Stimulated activated CD4-positive, alpha-beta T cell treated with anti-CD3 and anti-CD28 coated beads, TNF-alpha, amount 100 ng/mL, for 4 hours (primary cell): Measurements from ENCODE around the gene DLG1.

Experiments
- DNase-seq, 3 experiments: peaks; one replicate each; pipeline ENCODE4 v3.0.0-alpha.2; 2020; ENCODE audit warnings: low read depth in 3 of 3

Gene DLG1

GRCh38 chr3:197317250-197317963 is 19.0 kb upstream of the DLG1 start:
- no peak for DNase-seq

GRCh38 chr3:197312431-197312830 is 14.0 kb upstream of the DLG1 start:
- no peak for DNase-seq

- no peak for DNase-seq
Observed at GRCh38 chr3:197311591-197311990, 13.2 kb upstream of the DLG1 start.

GRCh38 chr3:197309528-197310361 is 11.3 kb upstream of the DLG1 start:
- DNase-seq: no peak

- DNase-seq: no peak
Observed at GRCh38 chr3:197308591-197308990, 10.2 kb upstream of the DLG1 start.

- no peak for DNase-seq
Observed at GRCh38 chr3:197306374-197307086, 8.1 kb upstream of the DLG1 start.

GRCh38 chr3:197305854-197306253 is 7.4 kb upstream of the DLG1 start:
- DNase-seq: no peak

- DNase-seq: no peak
Observed at GRCh38 chr3:197303452-197303851, 5.0 kb upstream of the DLG1 start.

GRCh38 chr3:197302696-197303341 is 4.4 kb upstream of the DLG1 start:
- no peak for DNase-seq

- no peak for DNase-seq
Observed at GRCh38 chr3:197302033-197302432, 3.6 kb upstream of the DLG1 start.

GRCh38 chr3:197300361-197300760 is 1.9 kb upstream of the DLG1 start:
- DNase-seq: no peak

GRCh38 chr3:197298945-197299854 is 788 bp upstream of the DLG1 start:
- peak in 1 of 3 experiments; percentile 11 for DNase-seq

GRCh38 chr3:197297476-197298340 is 704 bp downstream of the DLG1 start:
- peak; percentile 78 to 85 (median 84) for DNase-seq

GRCh38 chr3:197297002-197297401 is 1.4 kb downstream of the DLG1 start:
- DNase-seq: no peak

GRCh38 chr3:197296545-197296944 is 1.9 kb downstream of the DLG1 start:
- no peak for DNase-seq

GRCh38 chr3:197295871-197296270 is 2.5 kb downstream of the DLG1 start:
- no peak for DNase-seq

- DNase-seq: no peak
Observed at GRCh38 chr3:197293605-197294237, 4.7 kb downstream of the DLG1 start.

GRCh38 chr3:197292648-197293047 is 5.8 kb downstream of the DLG1 start:
- DNase-seq: no peak

GRCh38 chr3:197292083-197292646 is 6.2 kb downstream of the DLG1 start:
- DNase-seq: no peak
